Measurements from ENCODE around the gene CDK2AP2. TPM values are rescaled to one million over a fixed set of nuclear protein-coding genes. Genes with fewer than 3 reads are reported as not detected.

CDK2AP2 gene
- polyA plus RNA-seq, 1 experiment: 11.7 TPM

DNA sequence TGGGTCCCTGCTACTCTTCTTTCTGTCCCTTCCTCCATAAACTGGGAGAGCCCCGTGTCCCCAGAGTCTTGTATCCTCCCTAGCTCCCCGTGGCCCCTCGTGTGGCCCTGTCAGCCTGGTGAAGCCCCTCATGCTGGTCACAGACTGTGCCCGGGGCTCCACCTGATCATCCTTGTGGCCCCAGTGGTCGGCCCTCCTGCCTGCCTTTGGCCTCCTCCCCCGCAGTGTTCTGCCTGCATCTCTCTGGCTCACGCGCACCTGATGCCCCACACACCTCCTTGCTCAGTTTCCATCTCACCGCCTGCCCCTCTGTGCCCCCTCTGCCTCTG is 16.5 kb upstream of the CDK2AP2 start:
- Histone ChIP-seq H3K9me3 (ENCODE audit: control insufficient read depth, insufficient read depth, low read length) (no peaks in the 10 kb centered on the region; the same call in 1 of the 2 replicates), H3K4me3 (ENCODE audit: low read depth, low read length) (no peak overlapping the region), H3K27ac (ENCODE audit: low read depth, low read length) (no peak overlapping the region), H3K27me3 (ENCODE audit: control insufficient read depth, insufficient read depth, low read length) (peaks cover 18% of the 10 kb centered on the region)
- ChIA-PET POLR2A (no interaction called here), CTCF (no interaction called here)
- no peak for DNase-seq (ENCODE audit: low read depth, low spot score)
- TF ChIP-seq, protein P1, sequence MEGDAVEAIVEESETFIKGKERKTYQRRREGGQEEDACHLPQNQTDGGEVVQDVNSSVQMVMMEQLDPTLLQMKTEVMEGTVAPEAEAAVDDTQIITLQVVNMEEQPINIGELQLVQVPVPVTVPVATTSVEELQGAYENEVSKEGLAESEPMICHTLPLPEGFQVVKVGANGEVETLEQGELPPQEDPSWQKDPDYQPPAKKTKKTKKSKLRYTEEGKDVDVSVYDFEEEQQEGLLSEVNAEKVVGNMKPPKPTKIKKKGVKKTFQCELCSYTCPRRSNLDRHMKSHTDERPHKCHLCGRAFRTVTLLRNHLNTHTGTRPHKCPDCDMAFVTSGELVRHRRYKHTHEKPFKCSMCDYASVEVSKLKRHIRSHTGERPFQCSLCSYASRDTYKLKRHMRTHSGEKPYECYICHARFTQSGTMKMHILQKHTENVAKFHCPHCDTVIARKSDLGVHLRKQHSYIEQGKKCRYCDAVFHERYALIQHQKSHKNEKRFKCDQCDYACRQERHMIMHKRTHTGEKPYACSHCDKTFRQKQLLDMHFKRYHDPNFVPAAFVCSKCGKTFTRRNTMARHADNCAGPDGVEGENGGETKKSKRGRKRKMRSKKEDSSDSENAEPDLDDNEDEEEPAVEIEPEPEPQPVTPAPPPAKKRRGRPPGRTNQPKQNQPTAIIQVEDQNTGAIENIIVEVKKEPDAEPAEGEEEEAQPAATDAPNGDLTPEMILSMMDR (IDR thresholded peaks at IDR 0.05; ENCODE audit: low read depth, low read length): no peak

- no peaks in the 10 kb centered on the region; the same call in 1 of the 2 replicates for H3K9me3 ChIP-seq (ENCODE audit: control insufficient read depth, insufficient read depth, low read length)
- no peak overlapping the region for H3K27ac ChIP-seq (ENCODE audit: low read depth, low read length)
- TF ChIP-seq, protein P1 (IDR thresholded peaks at IDR 0.05; ENCODE audit: low read depth, low read length): no peak
- no peak overlapping the region for H3K4me3 ChIP-seq (ENCODE audit: low read depth, low read length)
- ChIA-PET CTCF (no interaction called here), POLR2A (no interaction called here)
- DNase-seq (ENCODE audit: low read depth, low spot score): no peak
- H3K27me3 ChIP-seq (ENCODE audit: control insufficient read depth, insufficient read depth, low read length): peaks cover 18% of the 10 kb centered on the region
These were observed 15.9 kb upstream of the CDK2AP2 start for GRCh38 chr11:67523556-67524479.

DNA sequence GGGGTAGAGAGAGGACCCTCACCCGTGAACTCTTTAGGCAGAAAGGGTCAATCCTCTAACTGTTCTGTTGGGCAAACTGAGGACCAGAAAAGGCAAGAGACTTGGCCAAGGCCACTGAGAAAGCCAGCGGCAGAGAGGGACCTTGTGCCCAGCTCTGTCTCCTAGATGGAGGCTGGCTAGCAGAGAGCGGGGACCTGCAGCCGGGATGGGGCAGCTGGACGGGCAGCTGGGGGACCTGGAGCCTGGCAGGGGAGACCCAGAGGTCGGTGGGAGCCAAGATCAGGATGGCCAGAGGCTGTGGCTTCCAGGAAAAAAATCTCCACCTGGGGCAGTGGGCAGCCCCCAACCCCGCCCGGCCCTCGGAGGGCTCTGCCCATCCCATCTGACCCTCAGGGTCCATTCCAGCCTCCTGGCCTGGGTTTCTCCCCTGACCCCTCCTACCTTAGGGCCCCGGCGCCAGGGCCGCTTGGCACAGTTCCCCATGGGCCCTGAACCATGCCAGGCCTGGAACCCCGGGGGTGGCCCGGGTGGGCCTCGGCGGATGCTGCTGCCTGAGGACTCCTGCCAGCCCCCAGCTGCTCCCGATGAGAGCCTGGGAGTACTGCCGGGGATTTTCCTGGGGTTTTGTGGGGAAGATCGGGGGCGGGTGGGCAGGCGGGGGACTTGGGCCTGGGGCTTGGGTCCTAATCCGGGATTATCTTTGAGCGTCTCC is 15.0 kb upstream of the CDK2AP2 start, which contains the start of gene CABP2:
CABP2 (minus strand) TSS at position 603 of the 712 bp plus-strand sequence; CDS start at position 483, 120 bp downstream.
- no peak within 1 kb of the TSS for H3K27ac ChIP-seq (ENCODE audit: low read depth, low read length)
- H3K27me3 ChIP-seq (ENCODE audit: control insufficient read depth, insufficient read depth, low read length): peaks cover 23% of the 10 kb centered on the region
- no peak within 1 kb of the TSS for H3K4me3 ChIP-seq (ENCODE audit: low read depth, low read length)
- no peaks in the 10 kb centered on the region; the same call in 1 of the 2 replicates for H3K9me3 ChIP-seq (ENCODE audit: control insufficient read depth, insufficient read depth, low read length)
- CTCF ChIA-PET: no interaction called here
- POLR2A ChIA-PET: no interaction called here
- TF ChIP-seq, protein P1 (IDR thresholded peaks at IDR 0.05; ENCODE audit: low read depth, low read length): no peak
- no peak for DNase-seq (ENCODE audit: low read depth, low spot score)

DNA sequence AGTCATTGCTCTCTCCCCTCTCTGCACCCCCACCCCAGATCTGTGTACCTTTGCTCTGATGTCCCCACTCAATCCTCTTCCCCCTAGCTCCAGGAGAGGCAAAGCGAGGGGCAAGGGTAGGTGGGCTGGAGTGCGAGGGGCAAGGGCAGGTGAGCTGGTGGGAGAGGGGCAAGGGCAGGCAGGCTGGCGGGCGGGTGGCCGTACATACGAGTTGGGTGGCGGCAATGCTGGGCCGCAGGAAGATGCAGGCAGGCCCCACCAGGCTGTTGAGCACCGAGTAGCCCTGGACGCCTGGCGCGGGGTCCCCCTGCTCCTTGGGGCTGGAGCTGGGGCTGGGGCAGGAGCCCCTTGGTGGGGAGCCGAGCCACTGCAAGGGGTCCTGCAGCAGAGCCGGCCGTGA is 14.4 kb upstream of the CDK2AP2 start:
- DNase-seq (ENCODE audit: low read depth, low spot score): no peak
- Histone ChIP-seq H3K27ac (ENCODE audit: low read depth, low read length) (no peak overlapping the region), H3K27me3 (ENCODE audit: control insufficient read depth, insufficient read depth, low read length) (peaks cover 29% of the 10 kb centered on the region), H3K9me3 (ENCODE audit: control insufficient read depth, insufficient read depth, low read length) (no peaks in the 10 kb centered on the region; the same call in 1 of the 2 replicates), H3K4me3 (ENCODE audit: low read depth, low read length) (no peak overlapping the region)
- TF ChIP-seq, protein P1 (IDR thresholded peaks at IDR 0.05; ENCODE audit: low read depth, low read length): no peak
- CTCF ChIA-PET: no interaction called here
- POLR2A ChIA-PET: no interaction called here

DNA sequence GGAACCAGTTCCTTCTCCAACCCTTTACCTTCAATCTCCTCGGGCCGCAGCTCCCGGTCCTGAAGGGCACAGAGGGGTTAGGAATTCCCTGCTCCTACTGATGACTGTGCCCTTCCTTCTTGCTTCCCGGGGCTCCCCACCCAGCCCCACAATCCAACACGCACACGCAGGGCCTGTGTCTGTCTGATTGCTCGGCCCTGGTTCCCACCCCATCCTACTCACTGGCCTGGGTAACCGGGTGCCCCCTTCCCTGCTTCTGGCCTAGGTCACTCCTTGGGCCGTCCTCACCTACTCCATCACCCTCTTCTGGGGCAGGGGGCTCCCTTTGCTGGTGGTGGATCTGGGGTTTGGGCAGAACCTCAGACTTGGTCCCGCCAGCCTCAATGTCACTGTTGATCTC is 14.0 kb upstream of the CDK2AP2 start:
- CTCF ChIA-PET: no interaction called here

More for the DNA sequence above, 14.0 kb upstream of the CDK2AP2 start:
- Histone ChIP-seq H3K27me3 (ENCODE audit: control insufficient read depth, insufficient read depth, low read length) (peaks cover 29% of the 10 kb centered on the region), H3K27ac (ENCODE audit: low read depth, low read length) (no peak overlapping the region), H3K9me3 (ENCODE audit: control insufficient read depth, insufficient read depth, low read length) (no peaks in the 10 kb centered on the region; the same call in 1 of the 2 replicates), H3K4me3 (ENCODE audit: low read depth, low read length) (no peak overlapping the region)
- DNase-seq (ENCODE audit: low read depth, low spot score): no peak
- POLR2A ChIA-PET: no interaction called here
- TF ChIP-seq, protein P1 (IDR thresholded peaks at IDR 0.05; ENCODE audit: low read depth, low read length): no peak
